Measurements from ENCODE around the gene METTL27.

DNA sequence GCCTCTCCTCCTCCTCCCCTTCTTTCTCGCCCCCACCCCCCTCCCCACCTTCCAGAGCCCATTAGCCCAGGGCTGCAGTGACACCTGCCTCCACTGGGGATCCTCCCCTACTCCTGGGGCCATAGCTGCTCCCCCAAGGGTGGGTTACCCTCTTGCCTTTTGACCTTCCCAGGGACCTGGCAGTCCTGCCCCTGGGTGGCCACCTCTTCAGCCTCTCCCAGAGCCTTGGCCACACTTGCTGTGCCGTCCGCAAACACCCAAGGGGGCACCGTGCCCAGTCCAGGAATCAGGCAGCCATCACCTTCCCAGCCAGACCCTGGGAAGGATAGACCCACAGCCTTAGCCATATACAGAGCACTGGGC, 31.3 kb downstream of the METTL27 start:
- TF ChIP-seq POLR2A (IDR thresholded peaks at IDR 0.05) = no peak
- TF ChIP-seq, protein P1, sequence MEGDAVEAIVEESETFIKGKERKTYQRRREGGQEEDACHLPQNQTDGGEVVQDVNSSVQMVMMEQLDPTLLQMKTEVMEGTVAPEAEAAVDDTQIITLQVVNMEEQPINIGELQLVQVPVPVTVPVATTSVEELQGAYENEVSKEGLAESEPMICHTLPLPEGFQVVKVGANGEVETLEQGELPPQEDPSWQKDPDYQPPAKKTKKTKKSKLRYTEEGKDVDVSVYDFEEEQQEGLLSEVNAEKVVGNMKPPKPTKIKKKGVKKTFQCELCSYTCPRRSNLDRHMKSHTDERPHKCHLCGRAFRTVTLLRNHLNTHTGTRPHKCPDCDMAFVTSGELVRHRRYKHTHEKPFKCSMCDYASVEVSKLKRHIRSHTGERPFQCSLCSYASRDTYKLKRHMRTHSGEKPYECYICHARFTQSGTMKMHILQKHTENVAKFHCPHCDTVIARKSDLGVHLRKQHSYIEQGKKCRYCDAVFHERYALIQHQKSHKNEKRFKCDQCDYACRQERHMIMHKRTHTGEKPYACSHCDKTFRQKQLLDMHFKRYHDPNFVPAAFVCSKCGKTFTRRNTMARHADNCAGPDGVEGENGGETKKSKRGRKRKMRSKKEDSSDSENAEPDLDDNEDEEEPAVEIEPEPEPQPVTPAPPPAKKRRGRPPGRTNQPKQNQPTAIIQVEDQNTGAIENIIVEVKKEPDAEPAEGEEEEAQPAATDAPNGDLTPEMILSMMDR (IDR thresholded peaks at IDR 0.05) = no peak
- TF ChIP-seq POLR2AphosphoS5 (IDR thresholded peaks at IDR 0.05) = no peak

Measured in gastroesophageal sphincter (tissue), 3 donors.